Raji (cell line): ENCODE measurements around the gene KMT2D.

Source experiments
- POLR2A ChIP-seq: IDR thresholded peaks from 2 replicates; pipeline ENCODE4 v1.6.1; 2011; ENCODE audit warnings: low read depth, low read length, control low read depth; ENCODE audit not compliant: insufficient read depth

KMT2D gene

DNA sequence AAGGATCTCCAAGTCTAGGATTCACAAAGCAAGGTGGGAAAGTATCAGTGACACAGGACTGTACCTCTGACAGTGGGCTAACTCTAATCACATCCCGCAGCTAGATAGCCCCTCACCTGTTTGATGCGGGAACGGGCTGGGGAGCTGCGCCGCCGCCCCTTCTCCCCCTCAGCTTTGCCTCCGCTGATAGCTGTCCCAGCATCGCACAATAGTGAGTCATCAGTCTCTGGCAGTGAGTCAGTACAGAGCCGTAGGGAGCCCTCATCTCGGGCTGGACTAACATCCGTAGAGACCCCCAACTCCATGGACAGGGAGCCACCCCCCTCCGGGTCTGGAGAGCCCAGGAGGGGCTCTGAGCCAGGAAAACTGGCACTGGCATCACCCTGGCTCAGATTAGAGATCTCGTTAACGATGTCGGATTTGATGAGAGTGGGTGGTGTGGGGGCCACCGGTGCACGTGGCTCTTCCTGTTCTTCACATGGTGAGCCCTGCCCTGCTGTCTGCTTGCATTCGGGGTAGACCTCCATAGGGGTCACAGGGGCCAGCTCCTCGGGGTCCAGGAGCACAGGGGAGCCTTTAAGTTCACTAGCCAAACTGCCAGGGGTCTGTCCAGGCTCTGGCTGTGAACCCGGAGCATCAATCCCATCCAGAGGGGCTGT lies 10.9 kb downstream of the KMT2D start:
- no peak for TF ChIP-seq POLR2A

DNA sequence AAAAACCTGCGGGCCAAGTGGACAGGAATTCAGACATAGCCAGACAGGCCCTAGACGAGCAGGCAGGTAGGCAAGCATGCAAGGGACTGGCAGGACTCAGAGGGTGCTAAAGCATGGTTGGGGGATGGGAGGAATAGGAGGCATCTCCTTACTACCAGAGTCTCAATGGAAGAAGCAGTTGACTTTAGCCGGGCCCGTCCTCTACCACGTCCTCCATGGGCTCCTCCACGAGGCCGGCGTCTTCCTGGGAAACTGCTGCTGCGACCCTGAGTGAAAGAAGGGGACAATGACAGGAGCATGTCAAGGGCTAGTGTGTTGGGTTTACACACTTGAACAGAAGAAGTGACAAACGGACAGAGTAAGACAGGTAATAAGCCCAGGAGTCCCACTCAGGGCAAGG lies 11.6 kb downstream of the KMT2D start:
- no peak for TF ChIP-seq POLR2A

DNA sequence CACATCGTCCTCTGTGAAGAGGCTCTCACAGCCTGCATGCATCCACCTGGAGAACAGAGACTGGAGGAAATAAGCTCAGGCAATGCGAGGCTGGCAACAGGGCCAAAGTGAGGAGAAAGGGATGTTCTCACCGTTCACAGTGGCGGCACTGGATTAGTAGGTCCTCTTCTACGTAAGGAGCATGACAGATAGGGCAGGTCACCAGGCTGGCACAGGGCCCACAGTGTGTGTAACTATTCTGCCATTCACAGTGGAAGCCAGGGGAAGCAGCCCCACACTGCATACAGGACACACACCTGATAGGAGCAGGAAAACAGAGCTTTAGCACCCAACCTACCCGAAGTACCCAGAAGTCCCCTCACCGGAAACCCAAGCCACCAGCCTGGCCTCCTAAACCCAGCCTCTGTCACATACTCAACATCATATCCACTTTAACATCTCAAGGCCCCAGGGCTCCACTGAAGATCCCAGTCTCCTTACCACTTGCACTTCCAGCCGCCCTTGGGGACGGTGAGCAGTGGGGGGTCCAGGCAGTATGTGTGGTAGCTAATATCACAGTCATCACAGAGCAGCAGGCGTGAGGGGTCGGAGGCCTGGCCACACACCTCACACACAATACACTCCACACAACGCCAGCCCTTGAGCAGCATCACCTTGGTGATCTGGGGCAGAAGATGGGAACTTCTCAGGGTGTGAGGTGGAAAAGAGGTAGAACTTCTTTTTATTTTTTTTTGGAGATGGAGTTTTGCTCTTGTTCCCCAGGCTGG lies 14.3 kb downstream of the KMT2D start:
- no peak for TF ChIP-seq POLR2A

DNA sequence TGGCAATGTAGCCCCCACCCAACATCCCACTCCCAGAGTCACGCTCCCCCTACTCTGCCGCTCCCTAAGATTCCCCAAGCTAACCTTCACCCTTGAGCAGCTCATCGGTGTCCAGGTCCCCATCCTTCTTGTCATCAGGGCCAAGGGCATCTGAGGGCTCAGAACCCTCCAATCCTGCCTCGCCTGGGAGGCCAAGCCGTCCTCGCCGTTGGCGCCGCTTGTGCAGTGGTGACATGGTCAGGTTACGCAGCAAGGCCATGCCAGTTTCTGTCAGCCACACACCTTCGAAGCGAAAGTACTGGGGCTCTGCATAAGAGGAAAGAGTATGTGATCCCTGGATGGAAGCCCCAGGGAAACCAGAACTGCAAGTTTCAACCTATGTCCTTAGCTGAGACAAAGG lies 15.9 kb downstream of the KMT2D start:
- no peak for TF ChIP-seq POLR2A

DNA sequence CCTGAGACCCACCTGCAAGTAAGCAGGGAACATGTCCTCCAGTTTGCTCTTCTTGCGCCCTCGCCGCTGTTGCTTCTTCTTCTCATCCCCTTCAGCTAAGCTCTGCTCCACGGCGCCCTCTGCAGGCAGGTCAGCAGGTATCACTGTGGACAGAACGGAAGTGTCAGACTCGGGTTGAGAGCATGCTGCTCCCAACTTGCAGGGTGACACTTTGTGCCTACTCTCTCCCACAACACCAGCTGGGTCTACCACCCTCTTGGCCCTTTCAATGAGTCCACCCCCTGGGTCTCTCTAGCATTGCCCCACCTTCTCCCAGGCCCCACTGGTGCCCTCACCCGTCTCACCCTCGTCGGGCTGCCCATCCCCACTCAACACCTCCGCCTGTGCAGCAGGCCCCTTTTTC lies 16.7 kb downstream of the KMT2D start:
- no peak for TF ChIP-seq POLR2A

- no peak for TF ChIP-seq POLR2A
These were observed 17.4 kb downstream of the KMT2D start for GRCh38 chr12:49043241-49043640.

DNA sequence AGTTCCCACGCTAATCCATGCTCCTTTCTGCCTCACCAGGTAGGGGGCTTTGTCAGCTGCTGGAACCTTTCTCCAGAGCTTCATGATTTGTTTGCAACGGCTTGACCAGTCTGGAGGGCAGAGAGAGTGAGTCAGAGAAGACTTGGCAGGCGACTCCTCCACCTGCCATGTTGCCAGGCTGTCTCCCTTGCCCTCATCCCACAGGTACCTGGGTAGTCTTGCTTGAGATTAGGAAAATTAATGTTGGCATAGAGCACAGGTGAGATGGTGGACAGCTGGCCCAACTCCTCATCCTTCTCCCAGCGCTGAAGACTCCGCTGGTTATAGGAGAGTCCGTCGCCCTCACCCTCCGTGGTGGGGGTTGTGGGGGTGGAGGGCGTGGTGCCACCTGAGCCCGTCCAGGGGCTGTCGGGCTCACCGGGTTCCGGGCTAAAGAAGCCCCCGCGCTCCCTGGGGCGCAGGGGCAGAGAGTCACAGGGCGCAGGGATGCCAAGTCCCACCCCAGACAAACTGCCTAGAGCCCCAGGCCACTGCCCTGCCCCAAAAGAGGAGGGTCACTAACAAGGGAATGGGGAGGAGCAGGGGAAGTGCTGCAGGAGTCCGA lies 18.6 kb downstream of the KMT2D start:
- no peak for TF ChIP-seq POLR2A

DNA sequence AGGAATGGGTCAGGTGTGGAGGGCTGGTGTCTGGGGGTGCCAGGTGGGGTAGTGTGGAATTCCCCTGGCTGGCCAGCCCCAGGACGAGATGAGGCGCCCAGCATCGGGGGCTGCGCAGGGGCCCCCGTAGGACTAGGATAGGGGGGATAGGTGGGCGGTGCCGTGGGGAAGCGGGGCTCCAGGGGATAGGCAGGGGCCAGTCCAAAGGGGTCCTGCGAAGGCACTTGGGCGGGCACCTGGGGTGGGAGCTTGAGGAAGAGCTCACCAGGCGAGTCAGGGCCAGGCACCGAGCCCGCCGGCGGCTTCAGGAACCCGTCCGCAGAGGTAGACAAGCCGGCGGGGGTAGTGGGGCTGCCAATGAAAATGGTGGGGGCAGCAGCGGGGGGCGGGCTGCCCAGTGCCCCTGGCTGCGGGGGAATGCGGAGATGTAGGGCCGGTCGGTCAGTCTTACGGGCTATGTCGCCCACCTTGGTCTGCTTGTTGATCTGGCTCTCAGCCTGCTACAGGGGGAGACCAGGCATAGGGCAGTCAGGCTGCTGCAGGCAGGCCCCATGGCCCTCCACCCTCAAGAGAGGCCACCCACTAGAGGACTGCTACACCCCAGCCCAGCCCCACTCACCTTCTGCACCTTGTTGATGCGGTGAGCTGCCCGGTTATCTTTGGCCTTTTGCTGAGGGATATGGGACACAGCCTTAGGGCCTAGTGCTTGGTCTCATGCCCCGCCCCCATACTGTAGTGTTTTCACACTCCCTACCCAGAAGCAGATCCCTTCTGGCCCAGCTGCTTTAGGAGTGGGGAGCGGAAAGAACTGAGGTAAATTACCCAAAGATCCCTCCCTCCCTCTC lies 19.3 kb downstream of the KMT2D start:
- TF ChIP-seq POLR2A: no peak

- no peak for TF ChIP-seq POLR2A
These were observed 20.2 kb downstream of the KMT2D start for GRCh38 chr12:49040364-49040855.

- TF ChIP-seq POLR2A: no peak
These were observed 20.9 kb downstream of the KMT2D start for GRCh38 chr12:49039421-49040363.

DNA sequence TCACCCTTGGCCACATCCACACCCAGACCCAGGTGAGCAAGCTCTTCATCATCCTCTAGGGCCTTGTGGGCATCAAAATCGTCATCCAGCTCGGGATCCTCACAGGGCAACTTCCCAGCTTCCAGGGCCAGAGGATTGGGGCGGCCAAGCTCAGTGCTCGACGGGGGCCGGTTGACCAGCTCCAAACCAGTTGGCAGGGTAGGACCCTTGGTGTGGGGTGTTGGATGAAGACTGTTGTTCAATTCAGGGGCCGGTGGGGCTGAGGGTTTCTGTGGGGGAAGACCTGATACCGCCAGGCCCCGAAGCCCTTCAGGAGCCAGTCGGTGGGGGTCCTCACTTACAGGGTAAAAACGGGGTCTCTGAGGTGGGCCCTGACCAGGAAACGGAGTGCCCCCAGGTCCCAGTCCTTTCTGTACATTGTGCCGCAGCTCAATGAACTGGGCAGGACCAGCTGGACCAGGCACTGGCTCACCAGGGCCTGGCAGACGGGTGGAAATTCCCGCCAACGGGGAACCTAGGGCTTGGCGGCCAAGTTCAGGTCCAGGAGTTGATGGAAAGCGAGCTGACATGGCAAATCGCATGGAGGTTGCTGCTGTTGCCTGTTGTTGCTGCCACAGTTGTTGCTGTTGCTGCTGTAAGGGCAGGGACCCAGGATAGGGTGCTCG lies 22.2 kb downstream of the KMT2D start:
- TF ChIP-seq POLR2A: no peak

DNA sequence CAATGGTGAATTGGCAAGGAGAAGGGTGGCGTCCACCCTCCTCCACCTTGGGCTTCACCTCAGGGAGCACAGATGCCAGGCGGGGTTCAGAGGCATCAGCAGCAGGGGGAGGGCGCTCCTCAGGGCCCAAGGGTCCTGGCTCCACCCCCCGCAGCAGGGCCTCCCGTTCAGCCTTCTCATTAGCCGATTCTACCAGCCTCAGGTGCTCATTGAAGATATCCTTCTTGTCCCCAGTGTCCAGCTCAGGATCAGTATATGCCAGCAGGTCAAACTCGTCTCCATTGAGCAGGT lies 22.7 kb downstream of the KMT2D start:
- no peak for TF ChIP-seq POLR2A

GRCh38 chr12:49037111-49037946 lies 23.3 kb downstream of the KMT2D start:
- no peak for TF ChIP-seq POLR2A
